NCI-H1694 treated with DMSO at 0.1 percent for 48 hours (cell line): ENCODE results near the gene CPS1.

Experiments used
- DNase-seq: peaks from one replicate; lab custom pipeline; 2025; lab: John Stamatoyannopoulos, UW

The CPS1 gene

GRCh38 chr2:210606001-210606400 is 49.6 kb downstream of the CPS1 start:
- DNase-seq: no peak

- DNase-seq: no peak
These were observed 55.1 kb downstream of the CPS1 start for GRCh38 chr2:210611466-210611865.

GRCh38 chr2:210616074-210616473 is 59.7 kb downstream of the CPS1 start:
- DNase-seq: no peak

GRCh38 chr2:210617318-210617717 is 60.9 kb downstream of the CPS1 start:
- peak; percentile 73 for DNase-seq

GRCh38 chr2:210617732-210618330 is 61.4 kb downstream of the CPS1 start:
- peak; percentile 98 for DNase-seq

GRCh38 chr2:210620456-210620855 is 64.1 kb downstream of the CPS1 start:
- DNase-seq: no peak

- no peak for DNase-seq
These were observed 67.1 kb downstream of the CPS1 start for GRCh38 chr2:210623506-210623905.

GRCh38 chr2:210626849-210627248 is 70.5 kb downstream of the CPS1 start:
- DNase-seq: no peak

GRCh38 chr2:210630873-210631560 is 74.6 kb downstream of the CPS1 start:
- DNase-seq: peak; percentile 98

GRCh38 chr2:210633699-210634098 is 77.3 kb downstream of the CPS1 start:
- DNase-seq: no peak

- DNase-seq: no peak
These were observed 78.9 kb downstream of the CPS1 start for GRCh38 chr2:210635257-210635656.

- DNase-seq: no peak
These were observed 85.9 kb downstream of the CPS1 start for GRCh38 chr2:210642333-210642732.

GRCh38 chr2:210647151-210647550 is 90.8 kb downstream of the CPS1 start:
- no peak for DNase-seq

- DNase-seq: no peak
These were observed 97.7 kb downstream of the CPS1 start for GRCh38 chr2:210654091-210654490.

GRCh38 chr2:210655229-210655975 is 99.0 kb downstream of the CPS1 start:
- DNase-seq: no peak

GRCh38 chr2:210657874-210658273 is 101.5 kb downstream of the CPS1 start:
- DNase-seq: no peak

- no peak for DNase-seq
These were observed 104.4 kb downstream of the CPS1 start for GRCh38 chr2:210660751-210661150.

- no peak for DNase-seq
These were observed 106.2 kb downstream of the CPS1 start for GRCh38 chr2:210662560-210662959.

GRCh38 chr2:210663631-210664089 is 107.3 kb downstream of the CPS1 start:
- DNase-seq: peak; percentile 50

- no peak for DNase-seq
These were observed 111.3 kb downstream of the CPS1 start for GRCh38 chr2:210667711-210668110.

- no peak for DNase-seq
These were observed 114.7 kb downstream of the CPS1 start for GRCh38 chr2:210671065-210671464.

- no peak for DNase-seq
These were observed 116.7 kb downstream of the CPS1 start for GRCh38 chr2:210673117-210673516.

- no peak for DNase-seq
These were observed 119.7 kb downstream of the CPS1 start for GRCh38 chr2:210676067-210676466.
